GM21576 (cell line): Measurements from ENCODE around the gene ZBTB25.
"Not testable (repeated sequence)": the region's sequence is repeated elsewhere in the genome, so short reads cannot be mapped to it uniquely, and the experiment has no call there.

Experiments
- ATAC-seq: cut with Tn5 transposase; IDR thresholded peaks from one replicate; pipeline ENCODE4 v1.9.1; 2021; ENCODE audit warnings: mild to moderate bottlenecking, moderate library complexity; ENCODE audit not compliant: unreplicated experiment

Gene ZBTB25

GRCh38 chr14:64503434-64504309 is at the start of gene ZBTB25:
TSS of gene ZBTB25 (minus strand) at chr14:64503838. CDS start at chr14:64490533, 13,305 bp downstream.
- ATAC-seq, result peak; percentile 51

- ATAC-seq, result no peak
These were observed 47.1 kb upstream of the ZBTB25 start for GRCh38 chr14:64550621-64551333.

GRCh38 chr14:64549791-64550620 is 46.4 kb upstream of the ZBTB25 start, which contains the start of gene PPP1R36:
TSS of gene PPP1R36 (plus strand) at chr14:64549961. CDS start at chr14:64549998, 37 bp downstream.
- no peak for ATAC-seq

- no peak for ATAC-seq
These were observed 45.4 kb upstream of the ZBTB25 start for GRCh38 chr14:64549016-64549415.

GRCh38 chr14:64544607-64545312 is 41.1 kb upstream of the ZBTB25 start:
- ATAC-seq, result no peak

GRCh38 chr14:64542836-64543201 is 39.2 kb upstream of the ZBTB25 start:
- no peak for ATAC-seq

GRCh38 chr14:64541972-64542835 is 38.6 kb upstream of the ZBTB25 start:
- ATAC-seq, result no peak

- ATAC-seq, result no peak
These were observed 37.8 kb upstream of the ZBTB25 start for GRCh38 chr14:64541261-64541971.

GRCh38 chr14:64540208-64541202 is 36.9 kb upstream of the ZBTB25 start, which contains the start of gene HSPA2:
TSS of gene HSPA2 (plus strand) at chr14:64540741. CDS start at chr14:64540850, 109 bp downstream.
- peak; percentile 92 for ATAC-seq

- no peak for ATAC-seq
These were observed 33.0 kb upstream of the ZBTB25 start for GRCh38 chr14:64536488-64537245.

- no peak for ATAC-seq
These were observed 27.9 kb upstream of the ZBTB25 start for GRCh38 chr14:64531567-64531966.

GRCh38 chr14:64525354-64525753 is 21.7 kb upstream of the ZBTB25 start:
- no peak for ATAC-seq

- ATAC-seq, result no peak
These were observed 19.1 kb upstream of the ZBTB25 start for GRCh38 chr14:64522591-64523355.

GRCh38 chr14:64520699-64521098 is 17.1 kb upstream of the ZBTB25 start:
- ATAC-seq, result no peak

GRCh38 chr14:64518229-64518628 is 14.6 kb upstream of the ZBTB25 start:
- ATAC-seq, result no peak

- not testable (repeated sequence) for ATAC-seq
These were observed 14.0 kb upstream of the ZBTB25 start for GRCh38 chr14:64517667-64518066.
